ENCODE results near the gene LIG4.
"Not testable (repeated sequence)": the region's sequence is repeated elsewhere in the genome, so short reads cannot be mapped to it uniquely, and the experiment has no call there.

LIG4 gene

GRCh38 chr13:108215436-108215835, at the start of gene LIG4:
Gene LIG4 (minus strand): TSS chr13:108215536. CDS start chr13:108211268, 4,268 bp downstream.
- peak; percentile 83 for DNase-seq (ENCODE audit: low spot score)

DNA sequence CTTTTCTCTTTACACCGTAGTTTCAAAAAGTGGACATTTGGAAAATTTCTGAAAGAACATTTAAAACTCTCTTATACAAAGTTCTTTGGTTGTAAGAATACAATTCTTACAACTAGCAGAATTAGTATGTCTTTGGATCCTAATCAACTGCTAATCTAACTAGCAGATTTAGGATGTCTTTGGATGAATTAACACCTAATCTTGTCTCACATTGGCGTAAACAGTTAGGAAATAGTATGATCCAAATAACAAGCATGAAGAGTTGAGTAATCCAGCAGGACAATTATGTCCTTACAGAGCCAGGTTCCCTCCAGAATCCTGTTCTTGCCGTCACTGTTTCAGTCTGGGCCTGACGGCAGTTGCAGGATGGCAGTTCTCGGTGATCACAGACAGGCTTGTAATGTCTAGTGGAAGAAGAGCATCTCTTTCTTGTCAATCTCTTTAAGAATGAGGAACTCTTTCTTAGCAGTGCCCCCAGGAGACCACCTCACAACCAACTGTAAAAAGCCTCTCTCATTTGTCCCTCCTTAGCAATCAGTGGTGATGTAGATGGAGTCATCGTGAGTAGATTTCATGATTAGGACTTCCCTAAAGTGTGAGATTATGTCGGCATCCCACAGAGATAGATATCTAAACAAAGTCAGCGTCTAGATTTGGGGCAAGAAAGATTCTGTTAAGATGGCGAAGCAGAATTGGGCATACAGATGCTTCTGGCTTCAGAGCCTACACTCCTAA, 48.5 kb upstream of the LIG4 start:
- no peak for DNase-seq (ENCODE audit: low spot score)

DNA sequence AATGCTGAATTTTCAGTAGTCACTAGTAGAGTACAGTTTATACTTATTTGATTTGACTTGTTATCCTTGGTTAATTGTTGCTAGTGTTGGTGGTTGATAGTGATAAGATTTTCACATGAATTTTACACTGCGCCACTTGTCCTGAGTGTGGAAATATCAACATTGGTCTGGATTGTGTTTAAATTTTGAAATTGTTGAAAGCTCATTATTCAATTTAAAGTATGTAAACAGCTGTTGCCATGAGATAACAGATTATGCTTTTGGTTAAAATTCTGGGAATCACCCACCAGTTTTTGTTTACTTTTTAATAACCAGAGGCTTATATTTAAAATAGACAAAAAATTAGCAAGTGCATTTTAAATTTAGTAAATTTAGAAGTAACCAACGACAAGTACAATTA, 41.9 kb upstream of the LIG4 start:
- no peak for DNase-seq (ENCODE audit: low spot score)

DNA sequence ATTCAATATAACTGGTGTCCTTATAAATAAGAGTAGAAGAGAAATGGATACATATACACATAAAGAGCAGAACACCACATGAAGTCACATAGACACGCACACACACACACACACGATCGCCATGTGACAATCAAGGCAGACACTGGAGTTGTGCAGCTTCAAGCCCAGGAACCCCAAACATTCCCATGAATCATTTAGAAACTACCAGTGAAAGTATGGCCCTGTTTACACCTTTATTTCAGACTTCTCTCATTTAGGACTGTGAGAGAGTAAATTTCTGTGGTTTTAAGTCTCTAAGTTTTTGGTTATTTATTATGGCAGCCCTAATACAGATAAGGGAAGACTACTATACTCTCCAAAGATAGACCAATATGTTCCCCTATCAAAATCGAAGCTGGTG, 33.8 kb upstream of the LIG4 start:
- no peak for DNase-seq (ENCODE audit: low spot score)

DNA sequence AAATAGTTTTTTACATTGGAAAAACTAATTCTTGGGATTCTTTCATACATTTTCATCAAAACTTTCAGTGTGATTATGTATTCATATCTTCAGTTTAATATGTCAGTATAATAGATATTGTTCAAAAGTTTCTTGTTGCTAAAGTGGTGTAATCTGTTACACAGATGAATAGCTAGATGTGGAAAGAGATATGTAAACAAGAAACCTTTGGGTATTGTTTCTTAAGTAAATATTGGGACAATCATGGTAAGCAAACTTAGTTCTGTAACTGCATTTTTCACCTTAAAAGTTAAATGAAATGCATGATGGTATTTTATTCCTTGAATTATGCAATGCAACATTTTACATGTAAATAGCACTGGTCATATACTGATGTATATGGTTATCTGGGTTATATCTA, 15.0 kb upstream of the LIG4 start:
- DNase-seq (ENCODE audit: low spot score), result no peak

- peak; percentile 64 for DNase-seq (ENCODE audit: low spot score)
These were observed 12.4 kb upstream of the LIG4 start for GRCh38 chr13:108227651-108228272.

DNA sequence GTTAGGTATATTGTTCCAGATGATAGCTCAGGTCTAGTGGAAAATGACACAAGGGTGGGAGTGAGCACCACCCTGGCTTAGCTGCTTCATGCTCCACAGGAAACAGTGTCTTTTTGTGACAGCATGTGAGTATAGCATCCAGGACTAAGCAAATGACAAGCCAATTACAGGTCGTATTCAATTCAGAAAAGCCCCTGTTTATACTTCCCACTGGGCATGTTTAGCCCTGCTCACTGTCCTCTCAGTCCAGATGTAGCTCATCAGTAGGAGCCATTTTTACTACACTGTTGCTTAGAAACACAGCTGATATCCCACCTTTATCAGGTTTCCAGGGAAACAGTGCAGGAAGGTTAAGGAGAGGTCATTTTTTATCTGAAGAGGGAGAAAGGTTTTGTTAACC, 10.8 kb upstream of the LIG4 start:
- DNase-seq (ENCODE audit: low spot score), result no peak

- no peak for DNase-seq (ENCODE audit: low spot score)
These were observed 10.1 kb upstream of the LIG4 start for GRCh38 chr13:108225440-108225839.

DNA sequence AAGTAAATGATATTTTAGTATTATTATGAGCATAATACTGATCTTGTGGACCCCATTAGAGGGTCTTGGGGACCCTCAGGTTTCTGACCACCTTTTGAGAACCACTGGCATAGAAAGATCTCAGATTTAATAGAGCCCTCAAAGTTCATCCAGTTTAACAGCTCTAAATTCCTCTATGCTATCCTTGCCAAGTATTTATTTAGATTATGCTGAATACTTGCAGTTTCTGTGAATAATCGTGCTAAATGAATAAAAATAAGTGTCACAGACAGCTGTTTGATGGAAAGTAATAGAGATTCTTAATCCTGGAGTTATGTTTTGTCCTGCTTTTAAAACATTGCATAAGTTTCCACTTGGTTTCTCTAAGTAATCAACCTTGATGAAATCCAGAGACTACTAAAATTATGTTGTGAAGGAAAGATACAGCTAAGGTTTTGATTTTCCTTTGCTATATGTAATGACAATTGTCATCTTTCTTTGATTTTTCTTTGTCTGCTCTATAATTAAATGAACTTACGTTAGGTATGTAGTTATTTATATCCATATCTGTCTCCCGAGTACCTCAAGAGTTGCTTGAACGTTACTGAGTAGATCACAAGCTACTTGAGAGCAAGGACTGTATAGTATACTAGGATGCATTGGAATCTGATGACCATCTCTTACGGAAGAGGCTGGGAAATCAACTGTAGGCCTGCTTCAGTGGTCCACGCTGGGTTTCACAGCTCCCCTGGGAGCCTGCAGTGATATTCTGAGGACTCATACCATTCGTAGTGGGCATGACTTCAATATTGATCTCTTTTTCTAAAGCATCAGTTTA, 8.6 kb upstream of the LIG4 start:
- no peak for DNase-seq (ENCODE audit: low spot score)

DNA sequence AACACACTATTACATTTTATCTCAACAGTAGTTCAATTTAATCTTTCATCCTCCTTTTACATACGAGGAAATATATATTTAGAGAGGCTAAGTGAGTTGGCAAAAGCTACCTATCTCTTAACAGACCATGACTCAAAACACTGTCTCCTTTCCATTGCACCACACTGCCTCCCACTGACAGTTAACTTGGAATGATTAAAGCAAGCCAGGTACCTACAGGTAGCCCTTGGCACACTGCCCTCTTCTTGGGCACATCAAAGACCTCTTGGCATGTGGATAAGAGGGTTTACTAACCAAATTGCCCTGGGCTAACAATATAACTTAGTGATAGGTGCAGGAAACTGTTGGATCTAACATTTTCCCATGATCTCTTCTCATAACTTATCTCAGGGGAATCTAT, 4.7 kb upstream of the LIG4 start:
- DNase-seq (ENCODE audit: low spot score), result no peak

GRCh38 chr13:108218044-108218974, 3.0 kb upstream of the LIG4 start, which contains the start of gene ABHD13:
Gene ABHD13 (plus strand): TSS chr13:108218392. CDS start chr13:108229219, 10,827 bp downstream.
- DNase-seq (ENCODE audit: low spot score), result peak; percentile 87

DNA sequence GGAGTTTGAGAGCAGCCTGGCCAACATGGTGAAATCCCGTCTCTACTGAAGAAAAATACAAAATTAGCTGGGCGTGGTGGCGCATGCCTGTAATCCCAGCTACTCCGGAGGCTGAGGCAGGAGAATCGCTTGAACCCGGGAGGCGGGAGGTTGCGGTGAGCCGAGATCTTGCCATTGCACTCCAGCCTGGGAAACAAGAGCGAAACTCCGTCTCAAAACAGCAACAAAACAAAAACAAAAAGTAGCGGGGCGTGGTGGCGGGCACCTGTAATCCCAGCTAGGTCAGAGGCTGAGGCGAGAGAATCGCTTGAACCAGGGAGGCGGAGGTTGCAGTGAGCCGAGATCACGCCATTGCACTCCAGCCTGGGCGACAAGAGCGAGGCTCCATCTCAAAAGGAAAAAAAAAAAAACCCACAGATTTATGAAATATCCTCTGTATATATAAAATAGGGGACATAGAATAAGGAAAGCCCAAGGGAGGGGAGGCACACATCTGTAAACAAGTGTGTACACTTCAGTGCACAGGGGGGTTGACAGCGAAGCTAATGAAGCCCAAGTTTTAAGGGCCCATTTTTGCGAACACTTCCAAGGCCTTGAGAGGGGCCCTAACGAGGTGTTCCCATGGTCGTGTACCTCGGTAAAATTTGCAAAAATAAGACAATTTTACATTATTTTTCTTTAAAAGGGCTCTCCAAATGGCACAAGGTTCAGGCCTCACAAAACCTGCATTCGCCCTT, 2.1 kb upstream of the LIG4 start:
- DNase-seq (ENCODE audit: low spot score), result not testable (repeated sequence)

- no peak for DNase-seq (ENCODE audit: low spot score)
These were observed 680 bp downstream of the LIG4 start for GRCh38 chr13:108214441-108215271.

DNA sequence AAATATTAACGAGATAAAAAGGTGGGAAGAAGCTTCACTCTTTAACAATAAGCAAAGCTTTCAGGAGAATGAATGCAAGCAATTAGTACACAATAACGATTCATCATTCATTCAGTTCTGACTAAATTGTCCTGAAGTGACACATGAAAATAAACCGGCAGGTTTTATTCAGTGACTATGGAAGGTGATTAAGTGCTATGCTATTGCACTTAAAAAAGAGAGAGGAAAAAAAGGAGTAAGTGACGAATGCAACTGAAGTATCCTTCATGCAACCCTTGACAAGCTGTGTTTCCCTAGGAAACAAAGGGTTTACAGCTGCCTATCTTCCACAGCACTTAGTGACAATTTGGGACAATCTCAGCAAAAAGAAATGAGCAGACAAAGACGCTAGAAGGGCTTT, 1.4 kb downstream of the LIG4 start:
- DNase-seq (ENCODE audit: low spot score), result no peak

DNA sequence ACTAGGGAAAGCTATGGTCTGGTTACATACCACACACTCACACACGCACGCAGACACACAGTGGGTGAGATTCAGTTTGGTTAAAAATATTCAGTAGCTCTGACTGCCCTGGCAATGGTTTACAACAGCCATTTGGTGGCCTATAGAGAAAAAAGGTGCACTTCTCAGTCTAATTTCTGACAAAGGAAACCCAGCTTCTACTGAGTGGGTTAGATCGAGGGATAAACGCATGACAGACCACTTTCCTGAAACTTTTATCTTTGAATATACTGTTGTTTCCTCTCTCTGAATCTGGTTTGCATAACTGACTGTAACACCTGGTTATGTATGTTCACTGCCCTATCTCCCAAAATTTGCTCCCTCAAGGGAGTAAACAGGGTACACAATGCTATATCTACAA, 2.5 kb downstream of the LIG4 start:
- DNase-seq (ENCODE audit: low spot score), result no peak

DNA sequence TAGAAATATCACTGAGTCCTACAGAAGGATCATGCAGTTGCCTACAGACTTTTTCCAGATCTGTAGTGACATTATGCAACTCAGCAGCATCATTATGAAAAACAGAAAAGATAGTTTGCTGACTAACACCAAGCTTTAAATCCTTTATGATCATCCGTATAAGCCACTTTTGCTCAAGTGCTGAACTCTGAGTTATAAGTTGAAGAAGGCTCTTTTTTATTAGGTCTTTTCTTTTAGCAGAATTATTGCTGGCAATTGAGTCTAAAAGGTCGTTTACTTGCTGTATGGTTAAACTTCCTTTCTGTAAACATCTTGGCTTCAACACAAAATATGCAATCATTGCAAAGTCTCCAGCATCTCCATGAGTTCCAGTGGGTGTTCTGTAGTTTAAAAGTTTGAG, 4.8 kb downstream of the LIG4 start:
- no peak for DNase-seq (ENCODE audit: low spot score)

- no peak for DNase-seq (ENCODE audit: low spot score)
These were observed 14.4 kb downstream of the LIG4 start for GRCh38 chr13:108200781-108201398.

- DNase-seq (ENCODE audit: low spot score), result no peak
These were observed 19.5 kb downstream of the LIG4 start for GRCh38 chr13:108195861-108196260.

- DNase-seq (ENCODE audit: low spot score), result no peak
These were observed 20.2 kb downstream of the LIG4 start for GRCh38 chr13:108195146-108195545.
